LNCaP clone FGC (cell line): Measurements from ENCODE around the gene HCN4.

Source experiments
- DNase-seq: peaks from one replicate; pipeline ENCODE4 v3.0.0-alpha.2; 2011; ENCODE audit warnings: low read depth
- H3K4me3 ChIP-seq: 2 replicates; pipeline ENCODE4 v1.5.1; 2011; ENCODE audit warnings: mild to moderate bottlenecking, low read depth, low read length, control low read depth
- CTCF ChIP-seq: IDR thresholded peaks from 2 replicates; pipeline ENCODE4 v1.5.1; 2012; ENCODE audit warnings: mild to moderate bottlenecking; ENCODE audit not compliant: control insufficient read depth, insufficient read depth; ENCODE audit errors: extremely low read depth

HCN4 gene

GRCh38 chr15:73362900-73363299, 5.9 kb downstream of the HCN4 start:
- TF ChIP-seq CTCF = no peak
- no peak overlapping the region for H3K4me3 ChIP-seq
- no peak for DNase-seq

DNA sequence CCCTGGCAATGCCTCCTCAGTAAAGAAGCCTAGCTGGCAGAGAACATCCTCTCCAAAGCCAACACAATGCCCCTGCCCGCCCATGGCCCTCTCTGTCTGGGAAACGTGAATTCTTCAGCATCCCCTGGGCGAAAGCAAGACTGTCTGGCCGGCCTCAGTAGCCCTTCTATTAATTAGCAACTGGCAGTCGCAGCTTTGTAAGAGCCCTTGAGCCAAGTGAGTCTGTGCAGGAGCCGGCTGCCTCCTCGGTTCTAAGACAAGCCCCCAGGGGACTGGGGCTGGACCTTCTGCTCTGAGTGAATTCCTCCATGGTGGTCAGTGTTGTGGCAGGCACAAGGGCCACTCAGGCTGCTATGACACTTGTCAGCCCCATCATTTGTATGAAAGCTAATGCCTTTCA, 7.4 kb downstream of the HCN4 start:
- no peak for TF ChIP-seq CTCF
- DNase-seq = no peak
- no peak overlapping the region for H3K4me3 ChIP-seq

GRCh38 chr15:73359651-73360050, 9.1 kb downstream of the HCN4 start:
- no peak for DNase-seq
- TF ChIP-seq CTCF = no peak
- no peak overlapping the region for H3K4me3 ChIP-seq

GRCh38 chr15:73357999-73358665, 10.6 kb downstream of the HCN4 start:
- no peak overlapping the region for H3K4me3 ChIP-seq
- DNase-seq = no peak
- TF ChIP-seq CTCF = no peak

GRCh38 chr15:73355612-73356265, 13.0 kb downstream of the HCN4 start:
- DNase-seq = no peak
- no peak for TF ChIP-seq CTCF
- no peak overlapping the region for H3K4me3 ChIP-seq

- no peak for TF ChIP-seq CTCF
- DNase-seq = no peak
- no peak overlapping the region for H3K4me3 ChIP-seq
Observed at GRCh38 chr15:73354241-73354640, 14.5 kb downstream of the HCN4 start.

GRCh38 chr15:73353734-73354133, 15.0 kb downstream of the HCN4 start:
- no peak overlapping the region for H3K4me3 ChIP-seq
- TF ChIP-seq CTCF = no peak
- no peak for DNase-seq
